Esophagus squamous epithelium (tissue), 5 donors: Measurements from ENCODE around the gene WASL. TPM values are rescaled to one million over a fixed set of nuclear protein-coding genes. Genes with fewer than 3 reads are reported as not detected.
"Not testable (repeated sequence)": the region's sequence is repeated elsewhere in the genome, so short reads cannot be mapped to it uniquely, and the experiment has no call there.

ENCODE experiments used
- DNase-seq: peaks from one replicate; lab custom pipeline; 2025; lab: John Stamatoyannopoulos, UW
- H3K27ac ChIP-seq, 4 donors: fragments of 200-600 bp; sonication (generic); one replicate each; pipeline ENCODE4 v1.5.1; 2016 to 2019; ENCODE audit warnings: mild to moderate bottlenecking in 1 of 4
- H3K27me3 ChIP-seq, 4 donors: fragments of 200-600 bp; sonication (generic); 1 replicate in 3 of 4; 2 replicates in 1 of 4; pipeline versions ENCODE4 v1.5.1 to v1.6.0; 2017 to 2021; ENCODE audit warnings: antibody characterized with exemption in 1 of 4
- H3K36me3 ChIP-seq, 3 donors: fragments of 200-600 bp; sonication (generic); one replicate each; pipeline ENCODE4 v1.5.1; 2016 to 2019
- H3K4me1 ChIP-seq, 3 donors: fragments of 200-600 bp; sonication (generic); one replicate each; pipeline ENCODE4 v1.5.1; 2017 to 2019
- H3K4me3 ChIP-seq, 4 donors: fragments of 200-600 bp; sonication (generic); 1 replicate in 3 of 4; 2 replicates in 1 of 4; pipeline ENCODE4 v1.5.1; 2016 to 2019; ENCODE audit warnings: mild to moderate bottlenecking in 2 of 4, moderate library complexity in 1 of 4
- H3K9me3 ChIP-seq, 3 donors: fragments of 200-600 bp; sonication (generic); one replicate each; pipeline ENCODE4 v1.5.1; 2016 to 2019
- CTCF ChIP-seq, 6 experiments: fragments of 450-650 bp in 4 of 6; fragments of 200-600 bp in 2 of 6; sonication (generic) in 2 of 6; IDR thresholded peaks; one replicate each; pipeline ENCODE4 v1.5.1; 2016 to 2019; ENCODE audit warnings: antibody characterized with exemption in 6 of 6, mild to moderate bottlenecking in 4 of 6, moderate library complexity in 4 of 6
- POLR2A ChIP-seq, 4 donors: fragments of 450-650 bp; IDR thresholded peaks; one replicate each; pipeline ENCODE4 v1.6.1; 2017; ENCODE audit warnings: antibody characterized with exemption in 4 of 4, mild to moderate bottlenecking in 4 of 4, moderate library complexity in 3 of 4
- WGBS, 2 donors: methylation state at CpG; one replicate each; pipeline ENCODE4 v1.1.5; 2018; 5-methylcytosine and 5-hydroxymethylcytosine counted together
- intact Hi-C: fragments of 100-400 bp; cut with DNase I; formaldehyde crosslinking; loops from one replicate; pipeline ENCODE4 v1.15.0; 2022
- total RNA-seq, 4 donors: library from RNA; depleted of rRNA; stranded (reverse); fragments of >200 nt; gene quantifications; one replicate each; pipeline ENCODE4 v1.1.0, GENCODE V29; 2016
- donor health status: DM: yes; HTN: yes; CAD: no.

WASL gene
- total RNA-seq, 4 donors from 2014 or later, result 26.0 to 34.6 (median 31.3) TPM

GRCh38 chr7:123639631-123640030, 109.2 kb downstream of the WASL start:
- no peaks in the 10 kb centered on the region for H3K36me3 ChIP-seq
- H3K27ac ChIP-seq, result no peak overlapping the region
- no peak overlapping the region for H3K4me3 ChIP-seq
- intact Hi-C loops, result no loop called here
- peaks cover 0 to 13% (median 5%) of the 10 kb centered on the region in 3 donors for H3K4me1 ChIP-seq
- no peaks in the 10 kb centered on the region for H3K9me3 ChIP-seq
- WGBS, 2 donors, result 80 to 100% methylated on average over 2 of the region's 2 CpGs
- no peak for DNase-seq
- no peaks in the 10 kb centered on the region for H3K27me3 ChIP-seq
- TF ChIP-seq CTCF (IDR thresholded peaks at IDR 0.05) (no peak), POLR2A (IDR thresholded peaks at IDR 0.05) (no peak)

DNA sequence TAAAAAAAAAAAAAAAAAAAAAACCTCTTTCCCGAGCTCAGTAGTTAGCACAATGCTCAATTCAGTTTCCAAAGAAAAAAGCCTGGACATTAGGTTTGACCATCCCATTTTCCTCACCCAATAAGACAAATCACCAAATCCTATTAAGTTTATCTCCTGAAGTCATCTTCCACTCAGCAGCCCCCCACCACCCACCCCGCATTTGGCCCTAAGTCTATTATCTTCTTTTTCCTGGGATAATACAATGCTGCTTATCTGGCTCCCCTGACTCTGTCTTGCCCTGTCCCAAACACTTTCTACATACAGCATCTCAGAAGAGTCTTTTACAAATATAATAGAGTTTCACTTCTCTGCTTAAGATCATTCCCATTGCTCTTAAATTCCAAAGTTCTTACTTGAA, 110.9 kb downstream of the WASL start:
- Histone ChIP-seq H3K36me3 (no peaks in the 10 kb centered on the region), H3K9me3 (no peaks in the 10 kb centered on the region), H3K27ac (no peak overlapping the region), H3K4me3 (no peak overlapping the region), H3K4me1 (no peaks in the 10 kb centered on the region), H3K27me3 (no peaks in the 10 kb centered on the region)
- intact Hi-C loops, result no loop called here
- 87 to 89% methylated on average over 2 of the region's 2 CpGs for WGBS, 2 donors
- TF ChIP-seq CTCF (IDR thresholded peaks at IDR 0.05) (no peak), POLR2A (IDR thresholded peaks at IDR 0.05) (no peak)
- DNase-seq, result no peak

DNA sequence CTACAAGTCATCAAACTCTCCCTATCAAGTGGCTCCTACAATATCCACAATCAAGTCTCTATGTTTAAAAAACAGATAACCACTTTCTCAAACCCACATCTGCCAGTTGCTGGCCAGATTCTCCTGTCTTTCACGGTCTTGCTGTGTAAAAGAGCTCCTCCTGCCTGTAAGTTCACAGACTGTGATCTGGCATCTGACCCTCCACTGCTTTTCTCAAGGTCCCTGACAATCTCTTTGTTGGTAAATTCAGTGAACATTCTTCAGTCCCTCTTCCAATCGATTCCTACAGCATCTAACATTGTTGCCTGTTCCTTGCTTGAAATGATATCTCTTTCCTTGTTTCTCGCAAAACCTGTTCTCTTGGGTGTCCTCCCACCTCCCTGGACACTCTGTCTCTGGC, 111.6 kb downstream of the WASL start:
- intact Hi-C loops, result no loop called here
- H3K4me1 ChIP-seq, result no peaks in the 10 kb centered on the region
- 38 to 50% methylated on average over 3 of the region's 3 CpGs for WGBS, 2 donors
- H3K27ac ChIP-seq, result no peak overlapping the region
- H3K9me3 ChIP-seq, result no peaks in the 10 kb centered on the region
- H3K4me3 ChIP-seq, result no peak overlapping the region
- H3K27me3 ChIP-seq, result no peaks in the 10 kb centered on the region
- DNase-seq, result no peak
- TF ChIP-seq POLR2A (IDR thresholded peaks at IDR 0.05), result no peak
- no peak for TF ChIP-seq CTCF (IDR thresholded peaks at IDR 0.05)
- no peaks in the 10 kb centered on the region for H3K36me3 ChIP-seq

DNA sequence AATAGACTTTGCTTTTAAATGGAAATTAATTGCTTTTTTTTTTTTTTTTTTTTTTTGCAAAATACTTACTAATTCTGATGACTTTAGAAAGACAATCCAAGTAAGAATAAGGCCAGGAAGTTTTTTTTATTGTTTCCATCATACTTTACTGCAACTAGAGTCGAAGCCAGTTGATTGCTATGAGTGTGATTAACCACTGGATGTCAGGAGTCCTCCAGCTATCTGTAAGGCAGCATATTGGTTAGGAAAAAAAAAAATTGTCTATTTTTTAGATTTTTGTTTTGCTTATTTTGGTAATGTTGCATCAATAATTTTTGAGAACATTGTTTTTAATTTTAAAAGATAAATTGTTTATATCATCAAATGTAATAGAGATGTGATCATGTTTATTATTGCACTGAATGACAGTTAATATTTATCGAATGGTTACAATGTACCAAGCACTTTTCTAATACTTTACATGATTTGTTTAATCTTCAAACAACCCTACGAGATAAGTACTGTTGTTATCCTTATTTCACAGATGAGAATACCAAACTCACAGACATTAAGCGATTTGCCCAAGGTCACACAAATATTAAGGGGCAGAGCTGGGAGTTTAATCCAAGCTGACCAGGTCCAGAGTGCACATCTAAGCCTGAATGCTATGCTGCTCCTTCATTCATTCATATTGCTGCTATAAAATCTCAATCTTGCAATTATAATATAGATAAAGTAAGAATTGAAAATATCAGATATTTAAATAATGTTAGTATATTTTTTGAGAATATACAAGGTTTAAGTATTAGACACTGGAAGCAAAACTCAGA, 113.0 kb downstream of the WASL start:
- TF ChIP-seq CTCF (IDR thresholded peaks at IDR 0.05) (peak in 4 of 6 experiments; percentile 18 to 55 (median 27)), POLR2A (IDR thresholded peaks at IDR 0.05) (no peak)
- no peak overlapping the region for H3K27ac ChIP-seq
- H3K27me3 ChIP-seq, result no peaks in the 10 kb centered on the region
- WGBS, 2 donors, result 37 to 52% methylated on average over 4 of the region's 4 CpGs
- intact Hi-C loops, result no loop called here
- no peaks in the 10 kb centered on the region for H3K4me1 ChIP-seq
- no peaks in the 10 kb centered on the region for H3K9me3 ChIP-seq
- DNase-seq, result no peak
- H3K4me3 ChIP-seq, result no peak overlapping the region
- no peaks in the 10 kb centered on the region for H3K36me3 ChIP-seq

- H3K4me1 ChIP-seq, H3K4me3 ChIP-seq, H3K27ac ChIP-seq, H3K36me3 ChIP-seq, DNase-seq, H3K27me3 ChIP-seq, H3K9me3 ChIP-seq, intact Hi-C loops: not testable (repeated sequence)
- 68 to 79% methylated on average over 1 to 2 of the region's 2 CpGs for WGBS, 2 donors
Observed at GRCh38 chr7:123634011-123634573, 114.7 kb downstream of the WASL start.
